Superior temporal gyrus (tissue), 1 donor: ENCODE results near the gene SAMD4B.
"Not testable (repeated sequence)": the region's sequence is repeated elsewhere in the genome, so short reads cannot be mapped to it uniquely, and the experiment has no call there.

Experiments used
- DNase-seq: peaks from one replicate; pipeline ENCODE4 v3.0.0-alpha.2; 2016; ENCODE audit errors: extremely low spot score

SAMD4B gene, protein sequence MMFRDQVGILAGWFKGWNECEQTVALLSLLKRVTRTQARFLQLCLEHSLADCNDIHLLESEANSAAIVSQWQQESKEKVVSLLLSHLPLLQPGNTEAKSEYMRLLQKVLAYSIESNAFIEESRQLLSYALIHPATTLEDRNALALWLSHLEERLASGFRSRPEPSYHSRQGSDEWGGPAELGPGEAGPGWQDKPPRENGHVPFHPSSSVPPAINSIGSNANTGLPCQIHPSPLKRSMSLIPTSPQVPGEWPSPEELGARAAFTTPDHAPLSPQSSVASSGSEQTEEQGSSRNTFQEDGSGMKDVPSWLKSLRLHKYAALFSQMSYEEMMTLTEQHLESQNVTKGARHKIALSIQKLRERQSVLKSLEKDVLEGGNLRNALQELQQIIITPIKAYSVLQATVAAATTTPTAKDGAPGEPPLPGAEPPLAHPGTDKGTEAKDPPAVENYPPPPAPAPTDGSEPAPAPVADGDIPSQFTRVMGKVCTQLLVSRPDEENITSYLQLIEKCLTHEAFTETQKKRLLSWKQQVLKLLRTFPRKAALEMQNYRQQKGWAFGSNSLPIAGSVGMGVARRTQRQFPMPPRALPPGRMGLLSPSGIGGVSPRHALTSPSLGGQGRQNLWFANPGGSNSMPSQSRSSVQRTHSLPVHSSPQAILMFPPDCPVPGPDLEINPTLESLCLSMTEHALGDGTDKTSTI

GRCh38 chr19:39341719-39342604 lies at the start of gene SAMD4B:
TSS of gene SAMD4B (plus strand) at chr19:39342421. CDS start at chr19:39356894, 14,473 bp downstream.
- peak; percentile 97 for DNase-seq

GRCh38 chr19:39293394-39293793 lies 48.8 kb upstream of the SAMD4B start:
- DNase-seq = no peak

- no peak for DNase-seq
Observed at GRCh38 chr19:39296055-39296645, 46.1 kb upstream of the SAMD4B start, which contains the start of gene IFNL1. TSS of gene IFNL1 (plus strand) at chr19:39296407. CDS start at chr19:39296422, 15 bp downstream.

DNA sequence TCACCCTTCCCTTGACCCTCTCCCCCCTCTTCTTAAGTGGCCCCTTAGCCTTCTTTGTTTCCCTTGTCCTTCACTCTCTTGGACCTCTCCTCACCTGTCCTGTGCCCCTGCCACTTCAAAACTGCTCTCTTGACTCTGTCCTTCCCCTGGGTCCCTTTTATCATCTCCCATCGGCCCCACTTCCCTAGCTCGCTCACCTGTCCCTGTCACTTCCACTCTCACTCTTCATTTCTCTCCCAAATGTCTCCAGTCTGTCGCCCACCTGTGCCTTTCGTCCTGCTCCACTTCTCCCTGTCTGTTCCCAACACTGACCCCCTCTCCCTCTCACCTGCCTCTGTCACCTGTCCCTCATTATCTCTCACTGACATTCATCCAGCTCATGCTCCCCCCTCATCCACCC lies 45.3 kb upstream of the SAMD4B start:
- DNase-seq = no peak

DNA sequence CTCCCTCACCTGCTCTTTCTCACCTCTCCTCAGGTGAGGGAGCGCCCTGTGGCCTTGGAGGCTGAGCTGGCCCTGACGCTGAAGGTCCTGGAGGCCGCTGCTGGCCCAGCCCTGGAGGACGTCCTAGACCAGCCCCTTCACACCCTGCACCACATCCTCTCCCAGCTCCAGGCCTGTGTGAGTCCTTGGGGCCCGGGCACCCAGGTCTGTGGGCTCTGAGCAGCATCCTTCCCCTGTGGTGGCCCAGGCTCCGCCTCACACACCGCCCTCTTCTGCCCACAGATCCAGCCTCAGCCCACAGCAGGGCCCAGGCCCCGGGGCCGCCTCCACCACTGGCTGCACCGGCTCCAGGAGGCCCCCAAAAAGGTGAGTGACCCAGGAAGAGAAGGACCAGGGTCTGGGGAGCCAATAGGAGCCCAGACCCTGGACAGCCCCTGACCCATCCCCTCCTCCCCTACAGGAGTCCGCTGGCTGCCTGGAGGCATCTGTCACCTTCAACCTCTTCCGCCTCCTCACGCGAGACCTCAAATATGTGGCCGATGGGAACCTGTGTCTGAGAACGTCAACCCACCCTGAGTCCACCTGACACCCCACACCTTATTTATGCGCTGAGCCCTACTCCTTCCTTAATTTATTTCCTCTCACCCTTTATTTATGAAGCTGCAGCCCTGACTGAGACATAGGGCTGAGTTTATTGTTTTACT lies 44.1 kb upstream of the SAMD4B start:
- no peak for DNase-seq

GRCh38 chr19:39299404-39299803 lies 42.8 kb upstream of the SAMD4B start:
- DNase-seq = no peak

- DNase-seq = no peak
Observed at GRCh38 chr19:39299832-39300231, 42.4 kb upstream of the SAMD4B start.

- DNase-seq = no peak
Observed at GRCh38 chr19:39301021-39301420, 41.2 kb upstream of the SAMD4B start.

DNA sequence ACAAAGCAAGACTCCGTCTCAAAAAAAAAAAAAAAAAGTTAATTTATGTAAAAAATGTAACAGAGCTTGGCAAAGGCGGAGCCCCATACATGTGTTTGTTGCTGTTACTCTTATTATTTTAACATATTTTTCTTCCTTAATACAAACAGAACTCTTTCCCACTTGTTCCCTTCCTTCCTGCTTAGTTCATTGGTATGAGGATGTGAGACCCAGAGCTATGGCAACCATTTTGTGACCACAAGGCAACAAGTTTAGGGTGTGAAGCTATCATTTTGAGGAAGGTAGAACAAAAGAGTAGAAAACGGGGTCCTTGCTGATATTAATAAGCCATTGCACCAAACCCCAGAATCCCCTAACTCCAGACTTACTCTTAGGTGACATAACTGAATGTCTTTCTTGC lies 40.7 kb upstream of the SAMD4B start:
- no peak for DNase-seq

GRCh38 chr19:39303373-39304184 lies 38.6 kb upstream of the SAMD4B start:
- no peak for DNase-seq

GRCh38 chr19:39304185-39304513 lies 38.1 kb upstream of the SAMD4B start:
- DNase-seq = no peak

DNA sequence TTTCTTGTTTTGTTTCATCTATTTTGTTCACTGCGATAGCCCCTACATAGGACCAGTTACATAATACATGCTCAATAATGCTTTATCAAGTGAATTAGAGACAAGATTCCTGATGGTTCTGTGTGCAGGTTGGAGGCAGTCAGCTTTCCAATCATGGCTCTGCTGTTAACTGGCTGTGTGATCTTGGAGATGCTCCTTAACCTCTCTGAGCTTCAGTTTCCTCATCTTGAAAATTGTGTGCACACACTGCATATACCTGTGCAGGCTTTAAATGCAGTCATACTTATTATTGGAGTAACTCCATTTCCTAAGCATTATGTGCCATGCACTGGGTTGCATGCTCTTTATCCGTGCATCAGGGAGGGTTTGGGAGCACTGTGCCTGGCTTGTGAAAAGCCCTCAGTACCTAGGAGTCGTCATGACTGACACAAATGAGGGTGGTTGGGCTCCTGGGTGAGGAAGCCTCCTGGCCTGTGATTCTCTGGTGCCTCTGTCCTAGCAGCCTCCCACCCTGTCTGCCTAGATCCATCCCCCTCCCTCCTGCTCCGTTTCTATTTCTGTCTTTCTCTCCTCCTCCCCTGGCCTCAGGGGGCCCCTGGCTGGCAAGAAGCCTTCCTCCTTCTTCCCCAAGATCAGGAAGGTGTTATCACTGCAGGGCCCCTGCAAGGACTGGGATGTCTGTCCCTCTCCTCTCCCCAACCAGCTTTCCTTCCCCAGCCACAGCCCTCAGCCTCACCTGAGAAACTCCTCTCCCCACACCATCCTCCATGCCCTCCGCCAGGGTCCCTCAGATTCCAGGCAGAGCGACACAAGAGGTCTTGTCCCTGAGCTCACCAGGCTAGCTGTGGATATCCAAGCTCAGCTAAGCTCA lies 37.3 kb upstream of the SAMD4B start:
- DNase-seq = no peak

DNA sequence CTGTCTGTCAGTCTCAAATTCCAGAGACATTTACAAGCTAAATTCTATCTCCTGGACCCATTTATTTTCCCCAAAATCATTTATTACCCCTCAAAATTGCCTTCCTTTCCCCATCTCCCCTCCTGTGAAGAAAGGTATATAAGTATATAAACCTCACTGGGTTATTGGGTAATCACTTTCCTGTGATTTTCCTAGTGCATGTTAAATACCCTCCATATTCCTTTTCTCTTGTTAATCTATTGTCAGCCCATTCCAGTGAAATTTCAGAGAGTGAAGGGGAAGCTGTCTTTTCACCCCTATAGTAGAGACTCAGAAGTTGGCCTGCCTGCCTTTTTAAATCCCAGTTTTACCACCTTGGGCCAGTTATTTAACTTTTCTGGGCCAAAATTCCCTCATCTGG lies 36.1 kb upstream of the SAMD4B start:
- DNase-seq = no peak

DNA sequence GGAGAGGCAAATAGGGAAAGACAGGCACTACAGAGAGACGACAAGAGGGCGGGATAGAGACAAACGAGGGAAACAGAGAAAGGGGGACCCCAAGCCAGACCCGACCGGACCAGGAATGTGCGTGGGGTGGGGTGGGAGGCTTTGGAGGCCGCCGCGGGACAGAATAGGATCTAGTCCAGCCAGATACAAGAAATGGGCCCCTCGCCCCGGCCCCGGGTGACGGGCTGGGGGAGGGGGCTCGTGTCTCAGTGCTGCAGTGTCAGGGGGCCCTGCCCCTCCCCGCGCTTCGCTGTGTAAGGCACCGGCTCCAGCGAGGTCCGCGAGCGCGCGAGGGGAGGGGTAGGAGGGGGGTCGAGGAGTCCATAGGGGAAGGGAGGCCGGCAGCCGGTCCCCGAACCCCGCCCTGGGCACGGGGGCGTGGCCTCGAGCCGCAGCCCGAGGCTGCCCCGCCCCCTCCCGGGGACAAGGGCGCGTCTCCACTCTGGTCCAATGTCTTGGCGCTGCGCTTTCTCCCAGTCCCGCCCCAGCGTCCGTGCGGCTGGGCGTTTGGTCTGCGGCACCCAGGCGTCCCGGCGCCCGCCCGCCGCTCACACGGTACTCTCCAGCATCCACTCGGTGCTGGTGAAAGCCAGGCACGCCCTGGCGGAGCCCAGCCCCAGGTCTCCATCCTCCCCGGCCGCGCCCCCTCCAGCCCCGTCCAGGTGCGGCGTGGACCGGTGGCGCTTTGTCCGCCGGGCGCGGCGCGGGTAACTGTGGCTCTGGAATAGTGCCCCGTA lies 35.0 kb upstream of the SAMD4B start:
- no peak for DNase-seq

- no peak for DNase-seq
Observed at GRCh38 chr19:39307822-39308530, 34.2 kb upstream of the SAMD4B start.

- DNase-seq = no peak
Observed at GRCh38 chr19:39308531-39309304, 33.5 kb upstream of the SAMD4B start.

- not testable (repeated sequence) for DNase-seq
Observed at GRCh38 chr19:39309305-39309670, 32.9 kb upstream of the SAMD4B start.
